ENCODE measurements around the gene CGB5.
"Not testable (repeated sequence)": the region's sequence is repeated elsewhere in the genome, so short reads cannot be mapped to it uniquely, and the experiment has no call there.

The CGB5 gene

GRCh38 chr19:49043548-49043947 is at the start of gene CGB5:
Gene CGB5 (plus strand): TSS chr19:49043848. CDS start chr19:49044210, 362 bp downstream.
- not testable (repeated sequence) for DNase-seq

GRCh38 chr19:48994035-48994386 is 49.6 kb upstream of the CGB5 start:
- no peak for DNase-seq

GRCh38 chr19:48997972-48998371 is 45.7 kb upstream of the CGB5 start:
- no peak for DNase-seq

- DNase-seq: no peak
These were observed 43.9 kb upstream of the CGB5 start for GRCh38 chr19:48999481-49000325.

GRCh38 chr19:49004133-49004532 is 39.5 kb upstream of the CGB5 start:
- DNase-seq: no peak

- no peak for DNase-seq
These were observed 38.6 kb upstream of the CGB5 start for GRCh38 chr19:49004964-49005614.

GRCh38 chr19:49006905-49007304 is 36.7 kb upstream of the CGB5 start:
- no peak for DNase-seq

- DNase-seq: no peak
These were observed 33.8 kb upstream of the CGB5 start for GRCh38 chr19:49009828-49010227.

- no peak for DNase-seq
These were observed 33.2 kb upstream of the CGB5 start for GRCh38 chr19:49010453-49010852.

GRCh38 chr19:49011194-49011593 is 32.5 kb upstream of the CGB5 start:
- DNase-seq: no peak

- DNase-seq: no peak
These were observed 29.4 kb upstream of the CGB5 start for GRCh38 chr19:49014123-49014869.

- DNase-seq: no peak
These were observed 28.8 kb upstream of the CGB5 start for GRCh38 chr19:49014870-49015255.

- DNase-seq: no peak
These were observed 27.4 kb upstream of the CGB5 start for GRCh38 chr19:49016067-49016839.

- DNase-seq: no peak
These were observed 26.5 kb upstream of the CGB5 start, which contains the start of gene LHB for GRCh38 chr19:49017041-49017665. Gene LHB (minus strand): TSS chr19:49017091. CDS start chr19:49017081, 10 bp downstream.

GRCh38 chr19:49017666-49018351 is 25.8 kb upstream of the CGB5 start:
- DNase-seq: peak; percentile 61

- DNase-seq: not testable (repeated sequence)
These were observed 25.0 kb upstream of the CGB5 start for GRCh38 chr19:49018388-49019241.

GRCh38 chr19:49019242-49019932 is 24.3 kb upstream of the CGB5 start:
- peak; percentile 28 for DNase-seq

- DNase-seq: no peak
These were observed 23.3 kb upstream of the CGB5 start for GRCh38 chr19:49020342-49020741.

GRCh38 chr19:49020931-49021895 is 22.4 kb upstream of the CGB5 start:
- DNase-seq: no peak
